HepG2 (cell line): Measurements from ENCODE around the gene IGFL2. TPM values are rescaled to one million over a fixed set of nuclear protein-coding genes. Genes with fewer than 3 reads are reported as not detected.

Experiments
- ARID5B ChIP-seq: IDR thresholded peaks from 2 replicates; pipeline ENCODE4 v1.4.0; 2020; ENCODE audit warnings: mild to moderate bottlenecking, missing genetic modification reagents
- BHLHE40 ChIP-seq: IDR thresholded peaks from 2 replicates; pipeline ENCODE4 v1.6.1; 2011; ENCODE audit warnings: low read length, improper control_type of control experiment
- DNMT3B ChIP-seq: conservative IDR thresholded peaks from 2 replicates; pipeline ENCODE4 v1.6.1; 2016; ENCODE audit warnings: missing biosample characterization, control low read depth
- FOXO1 ChIP-seq: sonication (generic); formaldehyde crosslinking; IDR thresholded peaks from 2 replicates; pipeline ENCODE4 v1.4.0; 2020; ENCODE audit warnings: missing genetic modification reagents
- NR2C2 ChIP-seq: sonication (generic); formaldehyde crosslinking; IDR thresholded peaks from 2 replicates; pipeline ENCODE4 v1.4.0; 2020; ENCODE audit warnings: missing genetic modification reagents, mild to moderate bottlenecking, moderate library complexity, borderline replicate concordance
- NR2F1 ChIP-seq, 2 experiments: fragments of 450-650 bp in 1 of 2; formaldehyde crosslinking in 1 of 2; IDR thresholded peaks; 2 replicates each; pipeline versions ENCODE4 v1.5.0 to v1.6.1; 2016 to 2020; ENCODE audit warnings: mild to moderate bottlenecking in 1 of 2, missing compliant biosample characterization in 1 of 2, missing genetic modification reagents in 1 of 2, moderate library complexity in 1 of 2
- SNAI1 ChIP-seq: sonication (generic); formaldehyde crosslinking; IDR thresholded peaks from 2 replicates; pipeline ENCODE4 v1.5.0; 2020; ENCODE audit warnings: mild to moderate bottlenecking, missing genetic modification reagents, borderline replicate concordance
- SOX13 ChIP-seq, 3 experiments: fragments of 450-650 bp in 1 of 3; sonication (generic) in 1 of 3; formaldehyde crosslinking in 1 of 3; IDR thresholded peaks in 2 of 3; conservative IDR thresholded peaks in 1 of 3; 2 replicates each; pipeline versions ENCODE4 v1.5.0 to v1.6.1; 2016 to 2020; ENCODE audit warnings: antibody characterized with exemption in 1 of 3, mild to moderate bottlenecking in 1 of 3, missing compliant biosample characterization in 1 of 3, missing genetic modification reagents in 1 of 3, moderate library complexity in 1 of 3
- TFDP1 ChIP-seq: IDR thresholded peaks from 2 replicates; pipeline ENCODE4 v1.6.1; 2016; ENCODE audit warnings: missing compliant biosample characterization, missing genetic modification reagents, borderline replicate concordance
- TFE3 ChIP-seq: IDR thresholded peaks from 2 replicates; pipeline ENCODE4 v1.6.1; 2016
- ZNF441 ChIP-seq: sonication (generic); formaldehyde crosslinking; IDR thresholded peaks from 2 replicates; pipeline ENCODE4 v1.7.0; 2021; ENCODE audit warnings: missing genetic modification reagents, borderline replicate concordance
- ZSCAN9 ChIP-seq: IDR thresholded peaks from 2 replicates; pipeline ENCODE4 v1.6.1; 2016; ENCODE audit warnings: borderline replicate concordance
- polyA plus RNA-seq, 8 experiments: library from polyadenylated mRNA; depleted of rRNA in 3 of 8; stranded (reverse) in 7 of 8; unstranded in 1 of 8; fragments of >200 nt; fragmentation: Illumina TruSeq in 4 of 8; extraction: Trizol in 4 of 8; gene quantifications; 2 replicates each; pipeline versions ENCODE4 v1.2.1 to v1.2.3, GENCODE V29; 2011 to 2016; ENCODE audit warnings: low read depth in 4 of 8, missing spikeins in 1 of 8, mixed read lengths in 1 of 8; ENCODE audit not compliant: insufficient read depth in 1 of 8
- total RNA-seq, 5 experiments: library from RNA; depleted of rRNA; stranded (reverse); fragments of >200 nt; fragmentation: Illumina TruSeq; extraction: Trizol; gene quantifications; 2 replicates each; pipeline ENCODE4 v1.2.3, GENCODE V29; 2016; ENCODE audit warnings: low read depth in 1 of 5
- TF ChIP-seq, protein P1 (sequence below): sonication (generic); formaldehyde crosslinking; IDR thresholded peaks from 2 replicates; pipeline ENCODE4 v1.5.1; 2020; ENCODE audit warnings: mild to moderate bottlenecking, missing genetic modification reagents, borderline replicate concordance

The IGFL2 gene
- total and polyA plus RNA-seq, 2 of the 13 experiments (the other 11 are each of a cell fraction or from before 2014, with no cell fraction given): not detected

GRCh38 chr19:46189971-46190888 is 42.2 kb downstream of the IGFL2 start (continued):
- TF ChIP-seq, protein P1, sequence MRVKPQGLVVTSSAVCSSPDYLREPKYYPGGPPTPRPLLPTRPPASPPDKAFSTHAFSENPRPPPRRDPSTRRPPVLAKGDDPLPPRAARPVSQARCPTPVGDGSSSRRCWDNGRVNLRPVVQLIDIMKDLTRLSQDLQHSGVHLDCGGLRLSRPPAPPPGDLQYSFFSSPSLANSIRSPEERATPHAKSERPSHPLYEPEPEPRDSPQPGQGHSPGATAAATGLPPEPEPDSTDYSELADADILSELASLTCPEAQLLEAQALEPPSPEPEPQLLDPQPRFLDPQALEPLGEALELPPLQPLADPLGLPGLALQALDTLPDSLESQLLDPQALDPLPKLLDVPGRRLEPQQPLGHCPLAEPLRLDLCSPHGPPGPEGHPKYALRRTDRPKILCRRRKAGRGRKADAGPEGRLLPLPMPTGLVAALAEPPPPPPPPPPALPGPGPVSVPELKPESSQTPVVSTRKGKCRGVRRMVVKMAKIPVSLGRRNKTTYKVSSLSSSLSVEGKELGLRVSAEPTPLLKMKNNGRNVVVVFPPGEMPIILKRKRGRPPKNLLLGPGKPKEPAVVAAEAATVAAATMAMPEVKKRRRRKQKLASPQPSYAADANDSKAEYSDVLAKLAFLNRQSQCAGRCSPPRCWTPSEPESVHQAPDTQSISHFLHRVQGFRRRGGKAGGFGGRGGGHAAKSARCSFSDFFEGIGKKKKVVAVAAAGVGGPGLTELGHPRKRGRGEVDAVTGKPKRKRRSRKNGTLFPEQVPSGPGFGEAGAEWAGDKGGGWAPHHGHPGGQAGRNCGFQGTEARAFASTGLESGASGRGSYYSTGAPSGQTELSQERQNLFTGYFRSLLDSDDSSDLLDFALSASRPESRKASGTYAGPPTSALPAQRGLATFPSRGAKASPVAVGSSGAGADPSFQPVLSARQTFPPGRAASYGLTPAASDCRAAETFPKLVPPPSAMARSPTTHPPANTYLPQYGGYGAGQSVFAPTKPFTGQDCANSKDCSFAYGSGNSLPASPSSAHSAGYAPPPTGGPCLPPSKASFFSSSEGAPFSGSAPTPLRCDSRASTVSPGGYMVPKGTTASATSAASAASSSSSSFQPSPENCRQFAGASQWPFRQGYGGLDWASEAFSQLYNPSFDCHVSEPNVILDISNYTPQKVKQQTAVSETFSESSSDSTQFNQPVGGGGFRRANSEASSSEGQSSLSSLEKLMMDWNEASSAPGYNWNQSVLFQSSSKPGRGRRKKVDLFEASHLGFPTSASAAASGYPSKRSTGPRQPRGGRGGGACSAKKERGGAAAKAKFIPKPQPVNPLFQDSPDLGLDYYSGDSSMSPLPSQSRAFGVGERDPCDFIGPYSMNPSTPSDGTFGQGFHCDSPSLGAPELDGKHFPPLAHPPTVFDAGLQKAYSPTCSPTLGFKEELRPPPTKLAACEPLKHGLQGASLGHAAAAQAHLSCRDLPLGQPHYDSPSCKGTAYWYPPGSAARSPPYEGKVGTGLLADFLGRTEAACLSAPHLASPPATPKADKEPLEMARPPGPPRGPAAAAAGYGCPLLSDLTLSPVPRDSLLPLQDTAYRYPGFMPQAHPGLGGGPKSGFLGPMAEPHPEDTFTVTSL: peak; percentile 52; the same call in 1 of the 2 replicates
- TF ChIP-seq DNMT3B (CRISPR knock-in tag) (no peak), NR2C2 (0 out of 2 replicates have a peak, but pooled peaks have one; percentile 37), TFE3 (CRISPR knock-in tag) (peak; percentile 94), TFDP1 (no peak), BHLHE40 (peak; percentile 64), ZSCAN9 (no peak), NR2F1 (CRISPR knock-in tag; IDR thresholded peaks at IDR 0.05) (peak; percentile 33 to 54; a peak in 2 of 4 replicates), SOX13 (IDR thresholded peaks at IDR 0.05) (no peak), SOX13 (CRISPR knock-in tag; conservative IDR thresholded peaks at IDR 0.05 in 1 of 2, IDR thresholded peaks at IDR 0.05 in 1 of 2) (peak in 1 of 2 experiments; percentile 38; a peak in 1 of 4 replicates), FOXO1 (CRISPR knock-in tag) (peak; percentile 49; the same call in 1 of the 2 replicates), SNAI1 (CRISPR knock-in tag) (no peak), ZNF441 (no peak), ARID5B (CRISPR knock-in tag) (peak; percentile 76)
